HCT116 (cell line): Measurements from ENCODE around the gene RPS6KL1. TPM values are rescaled to one million over a fixed set of nuclear protein-coding genes. Genes with fewer than 3 reads are reported as not detected.

Experiments
- ATAC-seq: fragments of 200-7000 bp; cut with Tn5 transposase; 2 replicates; pipeline ENCODE4 v1.9.1; 2020; ENCODE audit warnings: mild to moderate bottlenecking, moderate library complexity
- BruUV-seq: library from RNA; stranded (reverse); fragments of 400-500 nt; replicated peaks from 2 replicates; lab custom pipeline; 2021; lab: Mats Ljungman, UMichigan
- CTCF ChIA-PET: fragments of 300-600 bp; sonication (Branson Sonifier 250); formaldehyde crosslinking; loops from one replicate; lab custom pipeline; 2021; ENCODE audit warnings: antibody characterized with exemption; lab: Charles Lee
- POLR2A ChIA-PET: fragments of 300-600, 350-600 bp; sonication (Branson Sonifier 250); formaldehyde crosslinking; loops from one replicate; lab custom pipeline; 2021; ENCODE audit warnings: antibody characterized with exemption; lab: Charles Lee
- RAD21 ChIA-PET, 2 experiments: fragments of 300-600 bp; sonication (Branson Sonifier 250); formaldehyde crosslinking; loops; one replicate each; lab custom pipeline; 2023; ENCODE audit warnings: low total read pairs in 2 of 2; ENCODE audit not compliant: uncharacterized antibody in 2 of 2, unreplicated experiment in 2 of 2, low non-redundant PET in 1 of 2; lab: Charles Lee
- DNase-seq: peaks from one replicate; pipeline ENCODE4 v3.0.0-alpha.2; 2010; ENCODE audit warnings: low read depth, low spot score
- H2AFZ ChIP-seq: fragments of 200-600 bp; shearing (Covaris generic), sonication (generic); 2 replicates; pipeline ENCODE4 v1.6.1; 2017; ENCODE audit warnings: low read depth, mixed run types, mixed read lengths, antibody characterized with exemption, low read length; ENCODE audit not compliant: poor library complexity, severe bottlenecking
- H3K27ac ChIP-seq: 2 replicates; pipeline ENCODE4 v1.5.1; 2012; ENCODE audit warnings: low read depth, low read length
- H3K27me3 ChIP-seq: fragments of 200-600 bp; sonication (generic); 2 replicates; pipeline ENCODE4 v1.6.1; 2016; ENCODE audit warnings: mixed run types, low read length, mixed read lengths; ENCODE audit not compliant: insufficient read depth
- H3K36me3 ChIP-seq, 2 experiments: fragments of 200-500 bp in 1 of 2; fragments of 200-600 bp in 1 of 2; sonication (Bioruptor generic) in 1 of 2; sonication (generic) in 1 of 2; 2 replicates each; pipeline versions ENCODE4 v1.5.1 to v1.6.1; 2014 to 2016; ENCODE audit warnings: low read length in 2 of 2, inconsistent platforms in 1 of 2, mixed read lengths in 1 of 2, mixed run types in 1 of 2; ENCODE audit not compliant: insufficient read depth in 2 of 2, control insufficient read depth in 1 of 2
- H3K4me1 ChIP-seq, 2 experiments: fragments of 200-600 bp in 1 of 2; sonication (generic) in 1 of 2; 2 replicates each; pipeline versions ENCODE4 v1.5.1 to v1.6.1; 2012 to 2017; ENCODE audit warnings: low read length in 2 of 2, inconsistent platforms in 1 of 2, mild to moderate bottlenecking in 1 of 2, mixed read lengths in 1 of 2, mixed run types in 1 of 2, moderate library complexity in 1 of 2; ENCODE audit not compliant: insufficient read depth in 2 of 2, control insufficient read depth in 1 of 2
- H3K4me2 ChIP-seq: fragments of 200-600 bp; sonication (generic); 2 replicates; pipeline ENCODE4 v1.6.1; 2017; ENCODE audit warnings: mixed run types, low read length, mixed read lengths
- H3K4me3 ChIP-seq, 2 experiments: fragments of 200-600 bp in 1 of 2; sonication (generic) in 1 of 2; replicated peaks in 1 of 2; 2 replicates each; pipeline ENCODE4 v1.5.1; 2011 to 2016; ENCODE audit warnings: low read length in 2 of 2, control low read depth in 1 of 2, low read depth in 1 of 2, mild to moderate bottlenecking in 1 of 2, mixed read lengths in 1 of 2, mixed run types in 1 of 2
- H3K79me2 ChIP-seq: fragments of 200-600 bp; sonication (generic); 2 replicates; pipeline ENCODE4 v1.6.1; 2017; ENCODE audit warnings: mild to moderate bottlenecking, mixed run types, low read length, moderate library complexity, mixed read lengths; ENCODE audit not compliant: insufficient read depth
- H3K9ac ChIP-seq: fragments of 200-600 bp; sonication (generic); 2 replicates; pipeline ENCODE4 v1.6.1; 2016; ENCODE audit warnings: low read length, mixed read lengths
- H3K9me2 ChIP-seq: fragments of 200-600 bp; sonication (generic), shearing (Covaris generic); 2 replicates; pipeline ENCODE4 v1.6.1; 2017; ENCODE audit warnings: mixed run types, mild to moderate bottlenecking, moderate library complexity; ENCODE audit not compliant: insufficient read depth
- H3K9me3 ChIP-seq, 2 experiments: fragments of 200-500 bp in 1 of 2; fragments of 200-600 bp in 1 of 2; sonication (Bioruptor generic) in 1 of 2; sonication (generic) in 1 of 2; 2 replicates each; pipeline ENCODE4 v1.6.1; 2014 to 2017; ENCODE audit warnings: low read length in 2 of 2, mixed read lengths in 2 of 2, inconsistent platforms in 1 of 2, low read depth in 1 of 2, mild to moderate bottlenecking in 1 of 2, mixed run types in 1 of 2, moderate library complexity in 1 of 2; ENCODE audit not compliant: control insufficient read depth in 1 of 2, insufficient read depth in 1 of 2
- H4K20me1 ChIP-seq: fragments of 200-600 bp; sonication (generic), shearing (Covaris generic); 2 replicates; pipeline ENCODE4 v1.6.1; 2017; ENCODE audit warnings: mixed run types, mild to moderate bottlenecking, moderate library complexity; ENCODE audit not compliant: insufficient read depth
- CEBPB ChIP-seq: IDR thresholded peaks from 2 replicates; pipeline ENCODE4 v1.6.1; 2012; ENCODE audit warnings: low read depth
- EGR1 ChIP-seq: IDR thresholded peaks from 2 replicates; pipeline ENCODE4 v1.6.1; 2012; ENCODE audit warnings: low read depth
- ELF1 ChIP-seq: IDR thresholded peaks from 2 replicates; pipeline ENCODE4 v1.6.1; 2012; ENCODE audit warnings: low read depth, borderline replicate concordance
- EZH2phosphoT487 ChIP-seq: fragments of 200-600 bp; IDR thresholded peaks from 2 replicates; pipeline ENCODE4 v1.6.1; 2018; ENCODE audit warnings: antibody characterized with exemption, borderline replicate concordance
- POLR2AphosphoS5 ChIP-seq: IDR thresholded peaks from 2 replicates; pipeline ENCODE4 v1.6.1; 2011; ENCODE audit warnings: mild to moderate bottlenecking, low read depth, low read length, moderate library complexity
- RAD21 ChIP-seq: IDR thresholded peaks from 2 replicates; pipeline ENCODE4 v1.6.1; 2012; ENCODE audit warnings: low read depth, mild to moderate bottlenecking
- SIN3A ChIP-seq: IDR thresholded peaks from 2 replicates; pipeline ENCODE4 v1.6.1; 2012; ENCODE audit warnings: low read depth
- SP1 ChIP-seq: IDR thresholded peaks from 2 replicates; pipeline ENCODE4 v1.6.1; 2012; ENCODE audit warnings: low read depth
- SRF ChIP-seq: IDR thresholded peaks from 2 replicates; pipeline ENCODE4 v1.6.1; 2012; ENCODE audit warnings: low read depth
- TCF7L2 ChIP-seq: IDR thresholded peaks from 2 replicates; pipeline ENCODE4 v1.7.0; 2011; ENCODE audit warnings: borderline replicate concordance, inconsistent platforms; ENCODE audit not compliant: insufficient read depth, insufficient read length; ENCODE audit errors: extremely low read depth
- YY1 ChIP-seq: IDR thresholded peaks from 2 replicates; pipeline ENCODE4 v1.6.1; 2011; ENCODE audit warnings: low read length, low read depth, moderate library complexity, mild to moderate bottlenecking; ENCODE audit not compliant: insufficient replicate concordance; ENCODE audit errors: extremely low read depth
- ZFX ChIP-seq: fragments of 450-650 bp; IDR thresholded peaks from 2 replicates; pipeline ENCODE4 v1.6.1; 2017
- ZNF274 ChIP-seq: fragments of 200-500 bp; sonication (Bioruptor generic); IDR thresholded peaks from 2 replicates; pipeline ENCODE4 v1.6.1; 2014; ENCODE audit warnings: mild to moderate bottlenecking, low read depth, low read length, inconsistent platforms
- intact Hi-C: fragments of 100-400 bp; cut with micrococcal nuclease; formaldehyde crosslinking; loops from 2 replicates; pipeline ENCODE4 v1.10.0; 2022
- total RNA-seq: library from RNA; stranded (reverse); gene quantifications from one replicate; pipeline ENCODE4 v1.2.1, GENCODE V29; 2021; ENCODE audit not compliant: unreplicated experiment
- TF ChIP-seq, protein P1 (sequence below): IDR thresholded peaks from 2 replicates; pipeline ENCODE4 v1.6.1; 2011; ENCODE audit warnings: mild to moderate bottlenecking, low read length, moderate library complexity; ENCODE audit not compliant: insufficient replicate concordance; ENCODE audit errors: extremely low read depth
- TF ChIP-seq, protein P2 (sequence below): IDR thresholded peaks from 2 replicates; pipeline ENCODE4 v1.6.1; 2012; ENCODE audit warnings: low read depth
- TF ChIP-seq, protein P3 (sequence below): IDR thresholded peaks from 2 replicates; pipeline ENCODE4 v1.6.1; 2012
- TF ChIP-seq, protein P4 (sequence below): IDR thresholded peaks from 2 replicates; pipeline ENCODE4 v1.6.1; 2012

The RPS6KL1 gene
- total RNA-seq, 1 experiment from 2014 or later = 6.7 TPM

DNA sequence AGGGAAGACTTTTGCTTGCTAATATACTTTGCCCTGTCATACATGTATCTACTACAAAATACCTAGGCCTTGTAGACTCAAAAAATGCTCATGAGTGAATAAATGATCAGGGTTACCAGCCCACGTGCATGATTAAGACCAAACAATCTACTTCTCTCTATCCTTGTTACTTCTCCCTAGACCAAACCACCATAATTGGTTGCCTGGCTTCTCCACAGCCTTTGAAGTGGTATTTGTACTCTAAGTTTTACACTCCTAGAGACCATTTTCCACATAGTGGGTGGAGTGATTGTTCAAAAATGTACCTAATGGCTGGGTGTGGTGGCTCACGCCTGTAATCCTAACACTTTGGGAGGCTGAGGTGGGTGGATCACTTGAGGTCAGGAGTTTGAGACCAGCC, 14.1 kb upstream of the RPS6KL1 start:
- no peaks in the 10 kb centered on the region for H4K20me1 ChIP-seq
- no peaks in the 10 kb centered on the region for H3K79me2 ChIP-seq
- no peaks in the 10 kb centered on the region for H3K9me3 ChIP-seq
- H3K27me3 ChIP-seq = no peaks in the 10 kb centered on the region
- DNase-seq (no peak), ATAC-seq (no peak)
- H3K27ac ChIP-seq = no peak overlapping the region
- BruUV-seq = no TSS peak
- no peak overlapping the region for H3K4me2 ChIP-seq
- no peak overlapping the region for H3K4me3 ChIP-seq
- H2AFZ ChIP-seq = no peak overlapping the region
- peaks cover 4 to 10% of the 10 kb centered on the region in 2 experiments; a peak in 3 of 4 replicates for H3K4me1 ChIP-seq
- ChIA-PET RAD21 (no interaction called here), CTCF (interaction anchor here (0.7 to 2.4 kb wide), 2 partner anchors 8 to 9 kb away, joined by 3 to 12 read pairs; no protein-coding TSS in a partner anchor), POLR2A (no interaction called here)
- H3K9ac ChIP-seq = no peak overlapping the region
- no peaks in the 10 kb centered on the region for H3K36me3 ChIP-seq
- intact Hi-C loops = no loop called here
- TF ChIP-seq, protein P1, sequence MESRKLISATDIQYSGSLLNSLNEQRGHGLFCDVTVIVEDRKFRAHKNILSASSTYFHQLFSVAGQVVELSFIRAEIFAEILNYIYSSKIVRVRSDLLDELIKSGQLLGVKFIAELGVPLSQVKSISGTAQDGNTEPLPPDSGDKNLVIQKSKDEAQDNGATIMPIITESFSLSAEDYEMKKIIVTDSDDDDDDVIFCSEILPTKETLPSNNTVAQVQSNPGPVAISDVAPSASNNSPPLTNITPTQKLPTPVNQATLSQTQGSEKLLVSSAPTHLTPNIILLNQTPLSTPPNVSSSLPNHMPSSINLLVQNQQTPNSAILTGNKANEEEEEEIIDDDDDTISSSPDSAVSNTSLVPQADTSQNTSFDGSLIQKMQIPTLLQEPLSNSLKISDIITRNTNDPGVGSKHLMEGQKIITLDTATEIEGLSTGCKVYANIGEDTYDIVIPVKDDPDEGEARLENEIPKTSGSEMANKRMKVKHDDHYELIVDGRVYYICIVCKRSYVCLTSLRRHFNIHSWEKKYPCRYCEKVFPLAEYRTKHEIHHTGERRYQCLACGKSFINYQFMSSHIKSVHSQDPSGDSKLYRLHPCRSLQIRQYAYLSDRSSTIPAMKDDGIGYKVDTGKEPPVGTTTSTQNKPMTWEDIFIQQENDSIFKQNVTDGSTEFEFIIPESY = no peak
- TF ChIP-seq EGR1 (no peak), RAD21 (no peak), TCF7L2 (no peak), SP1 (no peak), ELF1 (no peak), SRF (no peak), ZNF274 (no peak), SIN3A (no peak), EZH2phosphoT487 (no peak), CEBPB (no peak), POLR2AphosphoS5 (no peak), ZFX (no peak), YY1 (no peak)
- TF ChIP-seq, protein P2, sequence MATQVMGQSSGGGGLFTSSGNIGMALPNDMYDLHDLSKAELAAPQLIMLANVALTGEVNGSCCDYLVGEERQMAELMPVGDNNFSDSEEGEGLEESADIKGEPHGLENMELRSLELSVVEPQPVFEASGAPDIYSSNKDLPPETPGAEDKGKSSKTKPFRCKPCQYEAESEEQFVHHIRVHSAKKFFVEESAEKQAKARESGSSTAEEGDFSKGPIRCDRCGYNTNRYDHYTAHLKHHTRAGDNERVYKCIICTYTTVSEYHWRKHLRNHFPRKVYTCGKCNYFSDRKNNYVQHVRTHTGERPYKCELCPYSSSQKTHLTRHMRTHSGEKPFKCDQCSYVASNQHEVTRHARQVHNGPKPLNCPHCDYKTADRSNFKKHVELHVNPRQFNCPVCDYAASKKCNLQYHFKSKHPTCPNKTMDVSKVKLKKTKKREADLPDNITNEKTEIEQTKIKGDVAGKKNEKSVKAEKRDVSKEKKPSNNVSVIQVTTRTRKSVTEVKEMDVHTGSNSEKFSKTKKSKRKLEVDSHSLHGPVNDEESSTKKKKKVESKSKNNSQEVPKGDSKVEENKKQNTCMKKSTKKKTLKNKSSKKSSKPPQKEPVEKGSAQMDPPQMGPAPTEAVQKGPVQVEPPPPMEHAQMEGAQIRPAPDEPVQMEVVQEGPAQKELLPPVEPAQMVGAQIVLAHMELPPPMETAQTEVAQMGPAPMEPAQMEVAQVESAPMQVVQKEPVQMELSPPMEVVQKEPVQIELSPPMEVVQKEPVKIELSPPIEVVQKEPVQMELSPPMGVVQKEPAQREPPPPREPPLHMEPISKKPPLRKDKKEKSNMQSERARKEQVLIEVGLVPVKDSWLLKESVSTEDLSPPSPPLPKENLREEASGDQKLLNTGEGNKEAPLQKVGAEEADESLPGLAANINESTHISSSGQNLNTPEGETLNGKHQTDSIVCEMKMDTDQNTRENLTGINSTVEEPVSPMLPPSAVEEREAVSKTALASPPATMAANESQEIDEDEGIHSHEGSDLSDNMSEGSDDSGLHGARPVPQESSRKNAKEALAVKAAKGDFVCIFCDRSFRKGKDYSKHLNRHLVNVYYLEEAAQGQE = no peak
- TF ChIP-seq, protein P3, sequence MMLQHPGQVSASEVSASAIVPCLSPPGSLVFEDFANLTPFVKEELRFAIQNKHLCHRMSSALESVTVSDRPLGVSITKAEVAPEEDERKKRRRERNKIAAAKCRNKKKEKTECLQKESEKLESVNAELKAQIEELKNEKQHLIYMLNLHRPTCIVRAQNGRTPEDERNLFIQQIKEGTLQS = no peak
- TF ChIP-seq, protein P4, sequence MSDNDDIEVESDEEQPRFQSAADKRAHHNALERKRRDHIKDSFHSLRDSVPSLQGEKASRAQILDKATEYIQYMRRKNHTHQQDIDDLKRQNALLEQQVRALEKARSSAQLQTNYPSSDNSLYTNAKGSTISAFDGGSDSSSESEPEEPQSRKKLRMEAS = no peak
- no peaks in the 10 kb centered on the region for H3K9me2 ChIP-seq
